T-cell (primary cell): ENCODE measurements around the gene APOL1. TPM values are rescaled to one million over a fixed set of nuclear protein-coding genes. Genes with fewer than 3 reads are reported as not detected.

Experiments used
- total RNA-seq, 35 experiments: library from RNA in 6 of 35; stranded (reverse) in 6 of 35; fragments of 120-200 nt in 1 of 35; gene quantifications; one replicate each; pipeline versions ENCODE4 v1.2.1 to v1.2.4 and lab custom pipeline; 2013 to 2026

The APOL1 gene
- total RNA-seq, 5 donors from 2014 or later (not counting 1 experiment from before 2014, with no cell fraction given), result 15.7 to 29.5 (median 19.8) TPM

Other genes starting within 250 kb of the APOL1 start
- gene RBFOX2, start 224.3 kb upstream of the APOL1 start, total RNA-seq, result 1 to 10 TPM in 3 of 5 donors, under 1 TPM in 2; 0.73 to 1.5 (median 1.4) TPM
- gene APOL3, start 92.4 kb upstream of the APOL1 start, total RNA-seq, result 100 to 1,000 TPM; 152 to 191 (median 167) TPM
- under 1 TPM in 2 of 5 donors, not detected in 3; 0.22 to 0.72 TPM for gene APOL4, start 51.3 kb upstream of the APOL1 start, total RNA-seq
- gene APOL2, start 13.6 kb upstream of the APOL1 start, total RNA-seq, result 10 to 100 TPM; 38.3 to 80.7 (median 70.6) TPM
- gene MYH9, start 134.8 kb downstream of the APOL1 start, total RNA-seq, result 1,000 to 10,000 TPM in 2 of 5 donors, 100 to 1,000 TPM in 3; 816 to 1,109 (median 896) TPM
- 10 to 100 TPM; 36.9 to 47.6 (median 45.4) TPM for gene TXN2, start 228.5 kb downstream of the APOL1 start, total RNA-seq